GM10266 (cell line): ENCODE results near the gene POLR1A.

ENCODE experiments used
- DNase-seq: peaks from one replicate; pipeline ENCODE4 v3.0.0; 2012; ENCODE audit errors: extremely low spot score
- CTCF ChIP-seq: IDR thresholded peaks from 2 replicates; pipeline ENCODE4 v1.5.1; 2012; ENCODE audit warnings: mild to moderate bottlenecking, low read depth; ENCODE audit not compliant: control insufficient read depth, insufficient read depth; ENCODE audit errors: missing control alignments

Gene POLR1A

GRCh38 chr2:86037141-86037794 lies 68.4 kb downstream of the POLR1A start:
- DNase-seq = no peak
- TF ChIP-seq CTCF = no peak

- no peak for TF ChIP-seq CTCF
- no peak for DNase-seq
Observed at GRCh38 chr2:86036669-86037138, 69.0 kb downstream of the POLR1A start.

- TF ChIP-seq CTCF = peak; percentile 56
- peak; percentile 83 for DNase-seq
Observed at GRCh38 chr2:86035883-86036668, 69.6 kb downstream of the POLR1A start.

- TF ChIP-seq CTCF = no peak
- DNase-seq = no peak
Observed at GRCh38 chr2:86035376-86035882, 70.3 kb downstream of the POLR1A start.

GRCh38 chr2:86033751-86034692 lies 71.7 kb downstream of the POLR1A start:
- no peak for DNase-seq
- TF ChIP-seq CTCF = no peak

GRCh38 chr2:86032861-86033595 lies 72.7 kb downstream of the POLR1A start:
- TF ChIP-seq CTCF = no peak
- DNase-seq = no peak
